GM10847 (cell line): ENCODE measurements around the gene MOB2.

ENCODE experiments used
- POLR2A ChIP-seq: IDR thresholded peaks from 2 replicates; pipeline ENCODE4 v1.6.1; 2011; ENCODE audit not compliant: insufficient read length; ENCODE audit errors: extremely low read depth

The MOB2 gene

DNA sequence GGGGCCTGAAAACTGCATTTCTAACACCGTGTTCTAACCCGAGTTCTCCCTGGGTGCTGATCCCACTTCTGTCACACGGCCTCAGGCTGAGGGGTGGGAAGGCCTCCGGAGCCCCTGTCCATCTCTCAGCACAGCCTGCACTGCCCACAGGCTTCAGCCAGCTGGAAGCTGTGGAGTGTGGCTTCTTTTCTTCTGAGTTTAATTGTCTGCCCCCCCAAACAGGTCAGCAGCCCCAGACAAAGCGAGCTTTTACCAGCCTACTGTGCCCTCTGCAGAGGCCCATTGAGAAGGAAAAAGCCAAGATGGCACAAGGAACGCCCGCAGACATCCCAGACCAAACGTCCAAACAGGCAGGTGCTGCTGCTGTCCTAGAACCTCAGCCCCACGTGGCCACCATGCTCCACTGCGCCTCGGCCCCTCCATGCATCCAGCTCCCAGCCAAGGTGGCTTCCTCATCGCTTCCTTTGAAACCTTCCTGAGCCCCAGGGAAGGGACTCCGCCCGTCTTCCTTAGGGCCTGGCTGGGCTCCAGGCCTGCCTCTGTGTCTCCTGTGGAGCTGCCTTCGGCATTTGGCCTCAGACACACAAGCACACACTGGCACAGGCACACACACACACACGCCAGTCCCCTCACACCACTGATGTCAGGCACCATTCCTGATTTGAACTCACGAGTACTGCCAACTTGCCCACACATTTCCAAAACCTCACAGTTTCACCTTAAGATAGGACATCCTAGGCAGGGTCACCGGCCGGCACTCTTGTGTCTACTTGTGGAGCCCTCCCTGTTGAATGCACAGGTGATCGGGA lies 1.7 kb downstream of the MOB2 start:
- no peak for TF ChIP-seq POLR2A

DNA sequence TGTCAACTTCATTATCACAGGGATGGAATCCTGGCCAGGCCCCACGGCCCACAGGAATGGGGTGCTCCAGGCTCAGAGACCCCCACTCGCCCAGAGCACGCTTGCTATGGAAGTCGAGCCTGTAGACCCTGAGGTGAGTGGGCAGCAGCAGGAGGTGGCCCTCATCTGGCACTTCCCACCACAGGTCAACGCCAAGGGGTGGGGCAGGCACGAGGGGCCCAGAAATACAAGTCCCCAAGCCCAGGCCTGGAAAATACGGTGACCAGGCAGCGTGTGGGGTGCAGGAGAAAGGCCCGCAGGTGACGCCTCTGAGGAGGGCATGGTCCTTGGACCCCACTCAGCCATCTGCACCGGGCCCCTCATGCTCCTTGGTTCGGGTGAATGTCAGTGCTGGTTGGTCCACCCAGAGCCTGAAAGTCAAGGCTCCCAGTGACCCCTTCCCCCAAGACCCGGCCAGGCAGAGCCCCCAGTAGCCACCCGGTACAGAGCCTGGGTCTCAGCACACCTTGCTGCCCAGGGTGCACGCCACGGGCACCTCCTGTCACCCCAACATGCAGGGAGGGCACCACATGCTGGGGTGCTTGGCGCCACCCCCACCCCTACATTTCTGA lies 2.4 kb downstream of the MOB2 start:
- no peak for TF ChIP-seq POLR2A

DNA sequence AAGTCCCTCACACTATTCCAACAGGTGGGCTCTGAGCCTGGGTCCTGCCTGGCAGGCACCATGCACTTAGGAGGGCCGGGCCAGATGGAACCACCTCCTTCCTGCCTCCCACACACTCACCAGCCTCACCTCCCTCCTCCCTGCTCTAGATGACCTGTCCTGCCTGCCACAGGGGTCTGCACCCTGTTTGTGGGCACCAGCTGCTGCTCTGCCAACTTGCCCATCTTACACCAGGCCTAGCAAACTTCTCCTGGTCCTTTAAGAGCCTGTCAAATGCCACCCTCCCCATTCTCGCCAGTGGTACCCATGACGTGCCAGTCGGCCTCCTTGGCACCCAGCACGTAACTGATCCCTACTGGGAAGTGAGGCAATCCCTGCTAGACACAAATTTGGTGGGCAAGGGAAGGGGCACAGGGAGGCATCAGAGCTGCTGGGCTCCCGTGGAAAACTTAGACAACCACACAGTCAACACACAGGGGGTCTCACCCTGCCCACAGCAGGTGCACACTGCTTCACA lies 3.1 kb downstream of the MOB2 start:
- no peak for TF ChIP-seq POLR2A

DNA sequence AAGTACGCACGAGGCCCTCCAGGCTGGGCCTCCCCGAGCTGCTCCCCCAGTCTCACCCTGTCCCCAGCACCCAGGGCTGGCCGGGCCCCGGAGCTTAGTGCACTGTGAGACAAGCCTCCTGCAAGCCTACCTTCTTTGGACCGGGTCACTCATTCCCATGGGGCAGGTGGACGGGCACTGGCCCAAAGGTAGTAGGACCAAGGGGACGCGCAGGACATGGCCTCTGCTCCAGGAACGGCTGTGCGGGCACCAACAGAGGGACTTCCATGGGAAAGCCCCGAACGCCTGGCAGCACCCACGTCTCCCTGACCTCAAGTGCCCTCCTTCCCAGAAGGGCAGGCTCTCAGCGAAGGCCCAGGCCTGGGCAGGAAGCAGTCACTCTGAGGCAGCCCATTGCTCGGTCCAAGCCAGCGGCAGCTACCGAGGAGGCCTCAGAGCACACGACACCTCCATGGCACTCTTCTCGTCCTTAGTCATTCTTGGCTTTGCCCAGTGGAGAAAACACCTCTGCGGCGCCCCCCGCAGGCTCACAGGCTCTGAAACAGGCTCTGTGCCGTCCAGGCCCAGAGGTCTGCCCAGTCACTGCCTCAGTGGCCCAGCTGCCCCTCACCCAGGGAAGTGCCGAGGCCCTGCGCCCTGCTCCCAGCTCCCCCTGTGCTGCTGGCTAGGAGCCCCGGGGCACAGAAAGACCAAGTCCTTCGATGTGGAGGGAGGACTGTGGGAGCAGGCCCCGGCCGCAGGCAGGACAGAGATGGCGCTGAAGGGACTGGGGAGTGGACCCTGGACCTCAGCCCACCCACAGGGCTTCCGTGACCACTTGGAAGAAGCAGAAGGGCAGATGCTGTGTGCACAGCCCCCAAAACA lies 3.8 kb downstream of the MOB2 start:
- TF ChIP-seq POLR2A, result no peak

DNA sequence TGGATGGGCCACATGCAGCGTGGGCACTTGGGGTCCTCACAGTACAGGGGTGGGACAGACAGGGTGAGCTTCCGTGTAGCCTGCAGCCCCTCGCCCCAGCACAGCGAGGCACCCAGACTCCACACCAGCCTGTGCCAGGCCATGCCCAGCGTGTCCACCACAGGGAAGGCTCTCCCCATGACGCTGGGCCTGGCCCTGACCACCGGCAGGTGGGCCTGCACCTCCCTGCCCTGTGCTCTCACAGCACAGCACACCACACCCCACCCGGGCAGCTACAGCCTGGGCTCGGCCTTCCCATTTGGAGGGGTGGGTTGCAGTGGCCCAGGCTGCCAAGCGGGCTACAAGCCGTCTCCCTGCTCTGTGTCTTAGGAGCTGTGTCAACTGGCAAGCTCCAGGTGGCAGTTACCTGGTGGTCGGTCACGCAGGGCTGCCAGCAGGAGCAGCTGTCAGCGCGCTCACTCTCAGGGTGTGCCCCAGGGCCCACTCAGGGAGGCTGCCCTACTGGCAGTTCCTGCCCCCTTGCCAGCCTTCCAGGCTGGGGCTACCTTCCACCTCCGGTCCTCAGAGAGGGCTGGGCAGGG lies 4.6 kb downstream of the MOB2 start:
- no peak for TF ChIP-seq POLR2A

DNA sequence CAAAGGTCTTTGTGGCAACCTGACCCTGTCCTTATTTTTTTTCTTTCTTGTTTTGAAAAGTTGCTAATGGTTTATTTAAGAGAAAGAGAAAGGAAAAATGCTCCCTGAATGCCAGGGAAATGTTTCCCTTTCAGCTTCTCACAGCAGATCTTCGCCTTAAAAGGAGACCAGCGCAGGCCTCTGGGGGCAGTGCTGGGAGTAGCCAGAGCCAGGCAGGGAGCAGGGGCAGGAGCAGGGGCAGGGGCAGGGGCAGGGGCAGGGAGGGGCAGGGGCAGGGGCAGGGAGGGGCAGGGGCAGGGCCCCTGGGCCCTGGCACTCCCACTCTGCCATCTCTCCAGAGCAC lies 5.1 kb downstream of the MOB2 start:
- TF ChIP-seq POLR2A, result no peak

DNA sequence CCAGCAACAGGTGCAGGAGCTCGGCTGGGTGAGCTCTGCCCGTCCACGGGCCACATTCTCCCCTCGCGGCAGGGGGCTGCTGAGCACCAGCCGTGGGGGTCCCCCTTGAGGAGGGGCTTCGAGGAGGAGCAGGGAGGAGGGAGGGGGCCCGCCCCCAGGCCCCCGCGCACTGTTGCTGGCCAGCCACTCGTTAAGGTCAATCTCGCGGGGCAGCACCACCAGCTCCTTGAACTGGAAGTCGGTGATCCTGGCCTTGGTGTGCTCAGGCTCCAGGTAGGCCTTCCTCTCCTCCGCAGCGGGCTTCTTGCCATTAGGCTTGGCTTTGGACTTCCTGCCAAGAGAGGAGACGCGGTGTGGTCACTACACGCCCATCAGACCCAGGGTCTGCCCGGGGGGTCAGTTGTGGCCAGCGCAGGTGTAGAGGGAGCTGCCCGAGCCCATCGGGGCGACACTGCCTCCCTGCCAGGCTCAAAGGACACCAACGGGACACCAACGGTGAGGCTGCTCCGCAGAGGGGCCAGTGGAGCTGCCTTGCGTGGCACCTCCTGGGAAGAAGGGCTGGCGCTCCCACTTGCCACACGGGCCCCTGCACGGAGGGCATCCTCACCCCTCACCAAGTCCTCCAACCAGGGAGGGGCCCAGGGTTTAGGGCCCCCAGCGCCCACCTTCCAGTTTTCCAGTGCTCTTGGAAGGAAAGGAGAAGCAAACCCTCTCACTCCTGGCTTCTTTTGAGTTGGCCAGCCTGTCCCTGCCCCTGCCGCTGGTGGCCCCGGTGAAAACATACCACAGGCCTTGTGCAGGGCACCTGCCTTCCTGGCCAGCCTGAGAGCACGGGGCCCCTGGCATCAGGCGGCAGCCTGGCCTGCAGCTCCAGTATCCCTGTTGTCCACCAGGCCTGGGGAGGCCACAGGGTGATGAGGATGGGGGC lies 5.8 kb downstream of the MOB2 start:
- no peak for TF ChIP-seq POLR2A

DNA sequence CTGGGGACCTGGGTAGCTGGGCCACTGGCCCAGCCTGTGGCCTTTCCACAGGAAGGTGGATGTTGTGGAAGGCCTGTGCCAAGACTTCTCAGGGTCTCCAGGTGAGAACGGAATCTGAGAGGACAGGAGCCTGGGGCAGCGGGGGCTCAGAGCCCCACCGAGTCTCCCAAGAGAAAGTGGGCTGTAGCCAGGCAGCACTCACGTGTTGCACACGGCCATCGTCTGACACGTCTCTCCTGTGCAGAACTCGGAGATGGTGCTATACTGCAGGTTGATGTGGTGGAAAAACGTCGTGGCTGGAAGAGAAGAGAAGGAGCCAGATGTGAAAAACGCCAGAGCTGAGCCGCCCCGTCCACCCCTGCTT lies 6.4 kb downstream of the MOB2 start:
- no peak for TF ChIP-seq POLR2A

DNA sequence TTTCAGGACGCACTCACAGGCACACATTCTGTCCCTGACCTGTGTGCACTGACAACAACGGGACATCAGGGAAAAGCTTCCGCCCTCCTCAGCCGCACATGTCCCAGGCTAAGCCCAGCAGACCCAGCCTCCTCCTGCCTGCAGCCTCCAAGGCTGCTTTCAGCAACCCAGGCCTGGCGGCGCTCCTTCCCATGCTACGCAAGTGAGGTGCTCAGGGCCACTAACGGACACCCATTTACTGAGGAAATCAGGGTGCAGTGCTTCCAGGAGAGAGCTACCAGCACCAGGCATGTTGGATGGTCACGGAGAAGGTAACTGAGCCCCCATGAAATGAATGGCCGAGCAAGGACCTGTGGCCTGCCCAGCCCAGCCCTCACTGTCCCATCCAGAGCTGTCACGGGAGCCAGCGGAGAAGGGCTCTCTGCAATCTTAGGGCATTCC lies 6.9 kb downstream of the MOB2 start:
- TF ChIP-seq POLR2A, result no peak

DNA sequence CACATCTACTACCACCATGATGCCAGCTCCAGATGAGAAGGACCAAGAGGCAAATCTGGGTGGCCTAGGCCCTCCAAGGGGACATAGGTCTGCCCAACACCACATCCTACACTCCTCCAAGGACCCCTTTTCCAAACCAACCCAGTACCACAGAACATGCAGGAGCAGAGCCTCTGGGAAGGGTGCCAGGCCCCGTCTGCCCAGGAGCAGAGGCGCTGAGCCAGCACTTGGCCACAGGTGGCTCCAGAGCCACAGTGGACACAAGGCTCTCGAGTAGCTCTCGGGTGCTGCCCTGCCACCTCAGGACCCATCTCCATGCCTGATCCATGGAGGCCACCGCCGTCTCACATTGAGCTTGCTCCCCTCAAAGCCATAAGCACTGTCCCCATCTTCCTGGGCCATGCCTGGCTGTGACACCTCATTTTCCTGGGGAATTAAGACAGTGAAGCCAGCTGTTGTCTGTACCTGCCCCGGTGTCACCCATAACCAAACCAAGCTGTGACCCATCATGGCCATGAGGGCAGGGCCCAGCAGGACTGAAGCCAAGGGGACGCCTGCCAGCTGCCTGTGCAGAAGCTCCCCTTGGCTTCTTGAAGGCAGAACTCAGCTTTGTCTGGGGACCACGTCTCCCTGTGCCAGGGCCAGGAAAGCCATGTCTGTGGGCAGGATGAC lies 7.4 kb downstream of the MOB2 start:
- TF ChIP-seq POLR2A, result no peak

DNA sequence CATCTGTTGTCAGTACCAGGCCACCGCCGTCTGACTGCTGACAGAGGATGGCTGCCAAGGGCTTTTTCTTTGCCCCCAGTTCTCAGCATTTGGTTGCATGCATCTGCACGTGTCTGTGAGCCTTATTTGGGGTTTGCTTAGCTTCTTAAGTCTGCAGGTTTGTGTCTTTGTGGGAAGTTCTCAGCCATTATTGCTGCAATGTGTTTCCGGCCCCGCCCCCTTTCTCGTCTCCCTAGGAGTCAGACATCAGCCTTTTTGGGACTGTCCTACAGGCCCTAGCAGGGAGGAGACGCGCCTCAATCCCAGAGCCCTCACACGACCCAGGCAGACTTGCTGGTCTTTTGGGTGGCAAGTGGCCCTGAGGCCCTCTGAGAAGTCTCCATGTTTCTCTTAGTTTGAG lies 8.0 kb downstream of the MOB2 start:
- TF ChIP-seq POLR2A, result no peak

DNA sequence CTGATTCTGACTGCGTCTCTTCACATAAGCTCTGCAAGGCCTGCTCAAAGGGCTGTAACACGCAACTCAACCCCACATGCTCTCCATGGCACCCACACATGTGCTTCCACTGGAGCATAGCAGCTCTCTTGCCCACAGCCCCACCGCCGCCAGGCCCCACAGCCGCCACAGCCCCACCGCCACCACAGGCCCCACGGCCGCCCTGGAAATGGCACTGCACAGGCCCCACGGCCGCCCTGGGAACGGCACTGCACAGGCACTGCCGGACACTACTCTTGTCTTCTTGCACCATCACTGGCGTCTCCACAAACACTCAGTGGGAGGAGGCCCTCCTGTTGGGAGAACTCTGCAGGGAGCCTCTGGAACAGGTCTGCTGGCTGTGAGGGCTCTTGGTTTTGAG lies 8.6 kb downstream of the MOB2 start:
- TF ChIP-seq POLR2A, result no peak

DNA sequence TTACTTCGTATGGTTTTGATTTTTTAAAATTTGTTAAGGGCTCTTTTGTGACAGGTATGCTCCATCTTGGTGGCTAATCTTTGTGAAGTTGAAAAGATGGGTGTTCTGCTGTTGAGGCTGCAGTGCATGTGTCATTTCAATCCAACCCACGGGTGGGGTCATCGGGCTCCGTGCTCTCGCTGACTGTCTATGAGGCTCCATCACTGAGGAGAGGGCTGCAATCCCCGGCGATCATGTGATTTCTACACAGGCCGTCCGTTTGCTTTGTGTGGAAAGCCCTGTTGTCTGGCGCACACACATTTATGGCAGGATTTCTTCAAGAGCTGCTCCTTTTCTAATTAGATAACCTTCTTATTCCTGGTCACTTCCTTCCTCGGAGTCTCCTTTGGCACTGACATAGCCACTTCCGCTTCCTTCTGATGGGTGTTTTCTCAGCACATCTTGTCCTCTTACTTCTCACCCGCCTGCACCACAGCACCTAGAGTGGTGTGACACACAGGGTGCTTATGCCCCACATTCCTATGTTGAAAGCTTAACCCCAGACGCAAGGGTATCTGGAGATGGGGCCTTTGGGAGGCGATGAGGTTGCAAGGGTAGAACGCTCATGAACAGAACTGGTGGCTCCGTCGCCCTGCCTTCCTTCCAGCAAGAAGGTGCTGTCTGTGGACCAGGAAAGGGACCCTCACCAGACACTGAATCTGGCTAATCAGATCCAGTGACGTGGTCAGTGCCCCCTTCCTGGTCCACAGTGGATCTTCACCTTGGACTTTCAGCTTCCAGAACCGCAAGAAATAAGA lies 9.4 kb downstream of the MOB2 start:
- no peak for TF ChIP-seq POLR2A
